HepG2 (cell line): ENCODE results near the gene EFNA3. TPM values are rescaled to one million over a fixed set of nuclear protein-coding genes. Genes with fewer than 3 reads are reported as not detected.

Source experiments
- AGO2 ChIP-seq: fragments of 200-400 bp; formaldehyde crosslinking; optimal IDR thresholded peaks from 2 replicates; pipeline ENCODE3; 2017; ENCODE audit warnings: mild to moderate bottlenecking, low read depth, low read length, moderate library complexity
- AKAP8 ChIP-seq: sonication (generic); formaldehyde crosslinking; IDR thresholded peaks from 2 replicates; pipeline ENCODE4 v1.5.1; 2020; ENCODE audit warnings: mild to moderate bottlenecking, missing genetic modification reagents
- BCL6 ChIP-seq: IDR thresholded peaks from 2 replicates; pipeline ENCODE4 v1.6.1; 2016; ENCODE audit warnings: missing genetic modification reagents, missing compliant biosample characterization
- DPF2 ChIP-seq: sonication (generic); formaldehyde crosslinking; IDR thresholded peaks from 2 replicates; pipeline ENCODE4 v1.4.0; 2020; ENCODE audit warnings: mild to moderate bottlenecking, low read depth, missing genetic modification reagents, borderline replicate concordance
- KAT7 ChIP-seq: IDR thresholded peaks from 2 replicates; pipeline ENCODE4 v1.6.1; 2018; ENCODE audit warnings: borderline replicate concordance, missing compliant biosample characterization
- KLF15 ChIP-seq: sonication (generic); formaldehyde crosslinking; IDR thresholded peaks from 2 replicates; pipeline ENCODE4 v1.8.1; 2023; ENCODE audit warnings: borderline replicate concordance, mild to moderate bottlenecking, inconsistent platforms, missing genetic modification reagents, mixed read lengths
- NCOR1 ChIP-seq: fragments of 200-600 bp; sonication (generic); IDR thresholded peaks from 2 replicates; pipeline ENCODE4 v1.7.0; 2017; ENCODE audit warnings: antibody characterized with exemption, low read length, borderline replicate concordance
- NFKBIZ ChIP-seq: IDR thresholded peaks from 2 replicates; pipeline ENCODE4 v1.6.1; 2018; ENCODE audit warnings: missing genetic modification reagents, missing compliant biosample characterization
- ZFX ChIP-seq: sonication (generic); formaldehyde crosslinking; IDR thresholded peaks from 2 replicates; pipeline ENCODE4 v1.4.0; 2020; ENCODE audit warnings: mild to moderate bottlenecking, low read depth, missing genetic modification reagents, moderate library complexity
- ZNF230 ChIP-seq: sonication (generic); formaldehyde crosslinking; IDR thresholded peaks from 2 replicates; pipeline ENCODE4 v1.4.0; 2020; ENCODE audit warnings: mild to moderate bottlenecking, missing genetic modification reagents
- ZNF556 ChIP-seq: sonication (generic); formaldehyde crosslinking; IDR thresholded peaks from 2 replicates; pipeline ENCODE4 v1.4.0; 2020; ENCODE audit warnings: mild to moderate bottlenecking, missing genetic modification reagents, borderline replicate concordance
- ZNF564 ChIP-seq: sonication (generic); formaldehyde crosslinking; IDR thresholded peaks from 2 replicates; pipeline ENCODE4 v1.8.1; 2023; ENCODE audit warnings: mild to moderate bottlenecking, missing genetic modification reagents
- ZNF607 ChIP-seq: sonication (generic); formaldehyde crosslinking; IDR thresholded peaks from 2 replicates; pipeline ENCODE4 v1.5.1; 2020; ENCODE audit warnings: missing genetic modification reagents, mild to moderate bottlenecking, borderline replicate concordance
- ZNF678 ChIP-seq: sonication (generic); formaldehyde crosslinking; IDR thresholded peaks from 2 replicates; pipeline ENCODE4 v1.4.0; 2020; ENCODE audit warnings: mild to moderate bottlenecking, missing genetic modification reagents
- ZNF724P ChIP-seq: sonication (generic); formaldehyde crosslinking; IDR thresholded peaks from 2 replicates; pipeline ENCODE4 v1.8.0; 2022; ENCODE audit warnings: missing genetic modification reagents, borderline replicate concordance
- ZNF780A ChIP-seq: sonication (generic); formaldehyde crosslinking; IDR thresholded peaks from 2 replicates; pipeline ENCODE4 v1.8.0; 2022; ENCODE audit warnings: mild to moderate bottlenecking, missing genetic modification reagents, moderate library complexity
- polyA plus RNA-seq, 8 experiments: library from polyadenylated mRNA; depleted of rRNA in 3 of 8; stranded (reverse) in 7 of 8; unstranded in 1 of 8; fragments of >200 nt; fragmentation: Illumina TruSeq in 4 of 8; extraction: Trizol in 4 of 8; gene quantifications; 2 replicates each; pipeline versions ENCODE4 v1.2.1 to v1.2.3, GENCODE V29; 2011 to 2016; ENCODE audit warnings: low read depth in 4 of 8, missing spikeins in 1 of 8, mixed read lengths in 1 of 8; ENCODE audit not compliant: insufficient read depth in 1 of 8
- total RNA-seq, 5 experiments: library from RNA; depleted of rRNA; stranded (reverse); fragments of >200 nt; fragmentation: Illumina TruSeq; extraction: Trizol; gene quantifications; 2 replicates each; pipeline ENCODE4 v1.2.3, GENCODE V29; 2016; ENCODE audit warnings: low read depth in 1 of 5
- TF ChIP-seq, protein P1 (sequence below): sonication (generic); formaldehyde crosslinking; IDR thresholded peaks from 2 replicates; pipeline ENCODE4 v1.5.1; 2020; ENCODE audit warnings: missing genetic modification reagents, mild to moderate bottlenecking, borderline replicate concordance
- TF ChIP-seq, protein P2 (sequence below): sonication (generic); formaldehyde crosslinking; IDR thresholded peaks from 2 replicates; pipeline ENCODE4 v1.4.0; 2020; ENCODE audit warnings: missing genetic modification reagents
- TF ChIP-seq, protein P3 (sequence below): IDR thresholded peaks from 2 replicates; pipeline ENCODE4 v1.6.1; 2016
- TF ChIP-seq, protein P4 (sequence below): IDR thresholded peaks from 2 replicates; pipeline ENCODE4 v1.6.1; 2016; ENCODE audit warnings: mild to moderate bottlenecking

EFNA3 gene
- total and polyA plus RNA-seq, 2 of the 13 experiments (the other 11 are each of a cell fraction or from before 2014, with no cell fraction given), result 1.0 to 5.7 TPM

DNA sequence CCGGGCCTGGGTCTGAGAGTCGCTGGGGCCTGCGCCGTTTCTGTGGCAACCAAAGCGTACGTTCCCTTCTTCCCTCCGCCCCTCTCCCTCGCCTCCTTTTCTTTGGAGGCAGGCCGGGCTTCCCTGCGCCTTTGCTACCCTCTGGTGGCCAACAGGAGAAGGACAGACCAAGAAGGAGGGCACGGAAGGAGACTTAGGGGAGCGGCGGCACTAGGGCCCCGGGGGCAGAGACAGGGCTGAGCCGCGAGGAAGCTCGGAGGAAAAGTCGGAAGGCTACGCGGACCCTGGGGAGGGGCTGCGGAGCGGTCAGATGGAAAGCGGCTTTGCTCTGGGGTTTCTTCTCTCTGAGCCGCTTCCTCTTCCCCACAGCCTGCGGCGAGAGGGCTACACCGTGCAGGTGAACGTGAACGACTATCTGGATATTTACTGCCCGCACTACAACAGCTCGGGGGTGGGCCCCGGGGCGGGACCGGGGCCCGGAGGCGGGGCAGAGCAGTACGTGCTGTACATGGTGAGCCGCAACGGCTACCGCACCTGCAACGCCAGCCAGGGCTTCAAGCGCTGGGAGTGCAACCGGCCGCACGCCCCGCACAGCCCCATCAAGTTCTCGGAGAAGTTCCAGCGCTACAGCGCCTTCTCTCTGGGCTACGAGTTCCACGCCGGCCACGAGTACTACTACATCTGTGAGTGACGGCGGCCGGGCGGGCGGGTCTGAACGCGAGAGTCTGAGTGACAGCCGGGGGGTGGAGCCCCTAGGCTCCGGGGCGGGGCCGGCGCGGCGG, 6.3 kb downstream of the EFNA3 start (continued):
- TF ChIP-seq, protein P1, sequence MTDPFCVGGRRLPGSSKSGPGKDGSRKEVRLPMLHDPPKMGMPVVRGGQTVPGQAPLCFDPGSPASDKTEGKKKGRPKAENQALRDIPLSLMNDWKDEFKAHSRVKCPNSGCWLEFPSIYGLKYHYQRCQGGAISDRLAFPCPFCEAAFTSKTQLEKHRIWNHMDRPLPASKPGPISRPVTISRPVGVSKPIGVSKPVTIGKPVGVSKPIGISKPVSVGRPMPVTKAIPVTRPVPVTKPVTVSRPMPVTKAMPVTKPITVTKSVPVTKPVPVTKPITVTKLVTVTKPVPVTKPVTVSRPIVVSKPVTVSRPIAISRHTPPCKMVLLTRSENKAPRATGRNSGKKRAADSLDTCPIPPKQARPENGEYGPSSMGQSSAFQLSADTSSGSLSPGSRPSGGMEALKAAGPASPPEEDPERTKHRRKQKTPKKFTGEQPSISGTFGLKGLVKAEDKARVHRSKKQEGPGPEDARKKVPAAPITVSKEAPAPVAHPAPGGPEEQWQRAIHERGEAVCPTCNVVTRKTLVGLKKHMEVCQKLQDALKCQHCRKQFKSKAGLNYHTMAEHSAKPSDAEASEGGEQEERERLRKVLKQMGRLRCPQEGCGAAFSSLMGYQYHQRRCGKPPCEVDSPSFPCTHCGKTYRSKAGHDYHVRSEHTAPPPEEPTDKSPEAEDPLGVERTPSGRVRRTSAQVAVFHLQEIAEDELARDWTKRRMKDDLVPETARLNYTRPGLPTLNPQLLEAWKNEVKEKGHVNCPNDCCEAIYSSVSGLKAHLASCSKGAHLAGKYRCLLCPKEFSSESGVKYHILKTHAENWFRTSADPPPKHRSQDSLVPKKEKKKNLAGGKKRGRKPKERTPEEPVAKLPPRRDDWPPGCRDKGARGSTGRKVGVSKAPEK (CRISPR knock-in tag), result no peak; the same call in 1 of the 2 replicates
- TF ChIP-seq ZNF564 (CRISPR knock-in tag) (no peak), AKAP8 (CRISPR knock-in tag) (no peak), ZFX (CRISPR knock-in tag) (peak; percentile 67), ZNF678 (CRISPR knock-in tag) (no peak), ZNF780A (CRISPR knock-in tag) (no peak), ZNF230 (0 out of 2 replicates have a peak, but pooled peaks have one; percentile 16), NFKBIZ (no peak), ZNF724P (peak; percentile 56; the same call in 1 of the 2 replicates), ZNF607 (no peak; the same call in 1 of the 2 replicates), ZNF556 (CRISPR knock-in tag) (peak; percentile 66; the same call in 1 of the 2 replicates), KAT7 (peak; percentile 85; the same call in 1 of the 2 replicates), AGO2 (no peak), KLF15 (CRISPR knock-in tag) (peak; percentile 45; the same call in 1 of the 2 replicates), DPF2 (0 out of 2 replicates have a peak, but pooled peaks have one; percentile 34), NCOR1 (no peak), BCL6 (CRISPR knock-in tag) (peak; percentile 30; the same call in 1 of the 2 replicates)
- TF ChIP-seq, protein P2, sequence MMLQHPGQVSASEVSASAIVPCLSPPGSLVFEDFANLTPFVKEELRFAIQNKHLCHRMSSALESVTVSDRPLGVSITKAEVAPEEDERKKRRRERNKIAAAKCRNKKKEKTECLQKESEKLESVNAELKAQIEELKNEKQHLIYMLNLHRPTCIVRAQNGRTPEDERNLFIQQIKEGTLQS (CRISPR knock-in tag), result peak; percentile 30; the same call in 1 of the 2 replicates
- TF ChIP-seq, protein P3, sequence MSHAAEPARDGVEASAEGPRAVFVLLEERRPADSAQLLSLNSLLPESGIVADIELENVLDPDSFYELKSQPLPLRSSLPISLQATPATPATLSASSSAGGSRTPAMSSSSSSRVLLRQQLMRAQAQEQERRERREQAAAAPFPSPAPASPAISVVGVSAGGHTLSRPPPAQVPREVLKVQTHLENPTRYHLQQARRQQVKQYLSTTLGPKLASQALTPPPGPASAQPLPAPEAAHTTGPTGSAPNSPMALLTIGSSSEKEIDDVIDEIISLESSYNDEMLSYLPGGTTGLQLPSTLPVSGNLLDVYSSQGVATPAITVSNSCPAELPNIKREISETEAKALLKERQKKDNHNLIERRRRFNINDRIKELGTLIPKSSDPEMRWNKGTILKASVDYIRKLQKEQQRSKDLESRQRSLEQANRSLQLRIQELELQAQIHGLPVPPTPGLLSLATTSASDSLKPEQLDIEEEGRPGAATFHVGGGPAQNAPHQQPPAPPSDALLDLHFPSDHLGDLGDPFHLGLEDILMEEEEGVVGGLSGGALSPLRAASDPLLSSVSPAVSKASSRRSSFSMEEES (CRISPR knock-in tag), result no peak
- TF ChIP-seq, protein P4, sequence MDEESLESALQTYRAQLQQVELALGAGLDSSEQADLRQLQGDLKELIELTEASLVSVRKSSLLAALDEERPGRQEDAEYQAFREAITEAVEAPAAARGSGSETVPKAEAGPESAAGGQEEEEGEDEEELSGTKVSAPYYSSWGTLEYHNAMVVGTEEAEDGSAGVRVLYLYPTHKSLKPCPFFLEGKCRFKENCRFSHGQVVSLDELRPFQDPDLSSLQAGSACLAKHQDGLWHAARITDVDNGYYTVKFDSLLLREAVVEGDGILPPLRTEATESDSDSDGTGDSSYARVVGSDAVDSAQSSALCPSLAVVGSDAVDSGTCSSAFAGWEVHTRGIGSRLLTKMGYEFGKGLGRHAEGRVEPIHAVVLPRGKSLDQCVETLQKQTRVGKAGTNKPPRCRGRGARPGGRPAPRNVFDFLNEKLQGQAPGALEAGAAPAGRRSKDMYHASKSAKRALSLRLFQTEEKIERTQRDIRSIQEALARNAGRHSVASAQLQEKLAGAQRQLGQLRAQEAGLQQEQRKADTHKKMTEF (CRISPR knock-in tag), result peak; percentile 84
